Thymus (tissue), 11 donors: ENCODE results near the gene LANCL2. TPM values are rescaled to one million over a fixed set of nuclear protein-coding genes. Genes with fewer than 3 reads are reported as not detected.
A peak's percentile ranks its signal among the peaks of the same experiment; 100 is the strongest.
"Not testable (repeated sequence)": the region's sequence is repeated elsewhere in the genome, so short reads cannot be mapped to it uniquely, and the experiment has no call there.

ENCODE experiments used
- DNase-seq, 9 donors: peaks; one replicate each; pipeline ENCODE4 v3.0.0-alpha.2; 2013; ENCODE audit warnings: low spot score in 9 of 9, low read depth in 6 of 9, missing footprints in 1 of 9
- H3K27ac ChIP-seq, 2 donors: one replicate each; pipeline ENCODE4 v1.5.1; 2013; ENCODE audit warnings: control low read depth in 1 of 2, low read depth in 1 of 2, low read length in 1 of 2, mild to moderate bottlenecking in 1 of 2, moderate library complexity in 1 of 2
- H3K27me3 ChIP-seq, 2 donors: one replicate each; pipeline ENCODE4 v1.5.1; 2013; ENCODE audit warnings: low read length in 1 of 2; ENCODE audit not compliant: control insufficient read depth in 2 of 2, insufficient read depth in 1 of 2
- H3K36me3 ChIP-seq, 2 donors: one replicate each; pipeline ENCODE4 v1.5.1; 2013; ENCODE audit warnings: low read length in 1 of 2, mild to moderate bottlenecking in 1 of 2, moderate library complexity in 1 of 2; ENCODE audit not compliant: control insufficient read depth in 2 of 2, insufficient read depth in 2 of 2
- H3K4me1 ChIP-seq, 2 donors: one replicate each; pipeline ENCODE4 v1.5.1; 2013; ENCODE audit warnings: low read length in 2 of 2; ENCODE audit not compliant: control insufficient read depth in 2 of 2, insufficient read depth in 2 of 2
- H3K4me3 ChIP-seq, 2 donors: one replicate each; pipeline ENCODE4 v1.5.1; 2013; ENCODE audit warnings: low read length in 2 of 2, control low read depth in 1 of 2, mild to moderate bottlenecking in 1 of 2
- H3K9me3 ChIP-seq, 2 donors: one replicate each; pipeline ENCODE4 v1.5.1; 2013; ENCODE audit warnings: low read length in 1 of 2, mild to moderate bottlenecking in 1 of 2; ENCODE audit not compliant: control insufficient read depth in 2 of 2, insufficient read depth in 1 of 2
- WGBS: extraction: QIAGEN DNeasy Blood & Tissue Kit; methylation state at CpG from one replicate; pipeline ENCODE4 v1.1.7; 2013; 5-methylcytosine and 5-hydroxymethylcytosine counted together
- polyA plus RNA-seq: library from polyadenylated mRNA; stranded (reverse); fragments of 200-250 nt; gene quantifications from one replicate; pipeline ENCODE4 v1.2.3, GENCODE V29; 2013
- total RNA-seq: library from RNA; stranded (reverse); fragments of 120-200 nt; gene quantifications from one replicate; pipeline ENCODE4 v1.2.4, GENCODE V29; 2013
- donor health status: healthy.

Gene LANCL2
- total and polyA plus RNA-seq, 2 donors, result 8.3 to 20.0 TPM

DNA sequence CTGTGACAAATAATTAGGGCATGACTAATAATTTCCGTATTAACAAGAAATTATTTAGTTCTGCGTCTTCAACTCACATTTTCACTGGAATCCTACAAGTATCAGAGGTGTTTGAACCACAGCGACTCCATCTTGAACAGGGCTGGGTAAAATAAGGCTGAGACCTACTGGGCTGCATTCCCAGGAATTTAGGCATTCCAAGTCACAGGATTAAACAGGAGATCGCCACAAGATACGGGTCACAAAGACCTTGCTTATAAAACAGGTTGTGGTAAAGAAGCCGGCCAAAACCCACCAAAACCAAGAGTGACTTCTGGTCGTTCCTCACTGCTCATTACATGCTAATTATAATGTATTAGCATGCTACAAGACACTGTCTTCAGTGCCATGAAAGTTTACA is 14.9 kb upstream of the LANCL2 start:
- Histone ChIP-seq H3K27ac (no peak overlapping the region), H3K27me3 (no peaks in the 10 kb centered on the region), H3K4me1 (no peaks in the 10 kb centered on the region), H3K36me3 (no peaks in the 10 kb centered on the region), H3K4me3 (no peak overlapping the region), H3K9me3 (peaks cover 0 to 3% of the 10 kb centered on the region in 2 donors)
- WGBS, result 83% methylated on average over 7 of the region's 7 CpGs
- no peak for DNase-seq

DNA sequence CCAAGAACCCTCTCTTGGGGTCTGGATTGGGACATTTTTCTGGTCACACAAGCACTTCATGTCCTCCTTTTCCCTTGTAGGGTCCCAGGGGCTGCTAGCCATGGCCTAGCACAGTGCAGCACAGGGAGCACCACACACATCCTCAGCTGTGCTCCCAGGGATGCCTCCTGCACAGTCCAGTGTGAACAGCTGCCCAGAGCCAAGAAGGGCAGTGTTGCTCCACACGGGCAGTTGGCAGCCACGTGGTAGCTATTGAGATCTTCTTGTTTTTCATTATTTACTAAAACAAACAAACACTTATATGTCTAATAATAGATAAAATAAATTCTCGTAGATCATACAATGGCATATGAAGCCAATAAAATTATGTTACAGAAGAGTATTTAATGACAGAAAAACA is 13.9 kb upstream of the LANCL2 start:
- Histone ChIP-seq H3K27ac (no peak overlapping the region), H3K4me1 (no peaks in the 10 kb centered on the region), H3K9me3 (no peaks in the 10 kb centered on the region), H3K27me3 (no peaks in the 10 kb centered on the region), H3K4me3 (no peak overlapping the region), H3K36me3 (no peaks in the 10 kb centered on the region)
- WGBS, result 81% methylated on average over 3 of the region's 3 CpGs
- no peak for DNase-seq

DNA sequence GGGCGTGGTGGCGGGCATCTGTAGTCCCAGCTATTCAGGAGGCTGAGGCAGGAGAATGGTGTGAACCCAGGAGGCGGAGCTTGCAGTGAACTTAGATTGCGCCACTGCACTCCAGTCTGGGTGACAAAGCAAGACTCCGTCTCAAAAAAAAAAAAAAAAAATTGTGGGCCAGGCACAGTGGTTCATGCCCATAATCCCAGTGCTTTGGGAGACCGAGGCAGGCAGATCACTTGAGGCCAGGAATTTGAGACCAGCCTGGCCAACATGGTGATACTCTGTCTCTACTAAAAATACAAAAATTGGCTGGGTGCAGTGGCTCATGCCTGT is 12.2 kb upstream of the LANCL2 start:
- not testable (repeated sequence) for DNase-seq, H3K36me3 ChIP-seq, H3K4me3 ChIP-seq, H3K9me3 ChIP-seq, H3K27me3 ChIP-seq, H3K4me1 ChIP-seq, H3K27ac ChIP-seq
- WGBS, result over 99% methylated on average over 6 of the region's 6 CpGs

DNA sequence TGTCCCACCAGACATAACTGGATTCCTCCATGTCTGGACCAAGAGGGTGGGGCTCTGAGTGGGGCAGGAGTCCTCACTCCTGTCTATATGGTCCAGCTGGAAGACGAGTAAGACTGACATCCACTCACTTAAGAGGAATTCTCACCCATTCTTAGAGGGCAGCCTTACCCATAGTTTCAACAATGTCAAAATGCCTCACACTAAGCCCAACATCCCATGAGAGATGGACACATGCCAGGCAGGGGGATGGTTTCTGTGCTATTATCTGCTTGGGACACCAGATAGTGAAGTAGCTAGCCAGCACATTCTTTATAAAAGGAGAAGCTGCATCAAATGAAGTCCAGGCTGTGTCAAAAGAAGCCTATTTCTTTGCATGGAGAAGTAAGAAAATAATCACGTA is 4.7 kb upstream of the LANCL2 start:
- no peaks in the 10 kb centered on the region for H3K36me3 ChIP-seq
- no peak overlapping the region for H3K4me3 ChIP-seq
- H3K9me3 ChIP-seq, result no peaks in the 10 kb centered on the region
- 95% methylated on average over 2 of the region's 2 CpGs for WGBS
- H3K27ac ChIP-seq, result no peak overlapping the region
- no peaks in the 10 kb centered on the region for H3K27me3 ChIP-seq
- no peak for DNase-seq
- H3K4me1 ChIP-seq, result peaks cover 0 to 6% of the 10 kb centered on the region in 2 donors

DNA sequence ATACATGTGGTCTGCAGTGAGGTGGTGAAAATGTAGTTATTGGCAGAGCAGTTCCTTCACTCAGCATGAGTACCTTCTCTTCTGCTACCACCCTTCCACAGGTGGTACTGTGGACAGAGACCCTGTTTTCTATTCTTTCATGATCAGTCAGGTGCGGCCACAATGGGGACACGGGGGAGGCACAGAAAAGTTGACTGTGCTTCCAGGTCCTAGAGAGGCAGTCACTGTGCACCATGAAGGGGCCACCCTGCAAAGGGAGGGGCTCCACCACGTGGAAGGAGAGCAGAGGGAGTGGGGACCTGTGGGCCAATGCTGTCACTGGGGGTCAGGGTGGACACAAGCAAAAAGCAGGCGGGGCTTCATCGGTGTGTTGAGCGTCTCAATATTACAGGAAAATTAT is 3.6 kb upstream of the LANCL2 start:
- no peaks in the 10 kb centered on the region for H3K27me3 ChIP-seq
- peaks cover 0 to 6% of the 10 kb centered on the region in 2 donors for H3K4me1 ChIP-seq
- 82% methylated on average over 6 of the region's 6 CpGs for WGBS
- H3K4me3 ChIP-seq, result no peak overlapping the region
- no peak overlapping the region for H3K27ac ChIP-seq
- DNase-seq, result no peak
- no peaks in the 10 kb centered on the region for H3K9me3 ChIP-seq
- H3K36me3 ChIP-seq, result no peaks in the 10 kb centered on the region

DNA sequence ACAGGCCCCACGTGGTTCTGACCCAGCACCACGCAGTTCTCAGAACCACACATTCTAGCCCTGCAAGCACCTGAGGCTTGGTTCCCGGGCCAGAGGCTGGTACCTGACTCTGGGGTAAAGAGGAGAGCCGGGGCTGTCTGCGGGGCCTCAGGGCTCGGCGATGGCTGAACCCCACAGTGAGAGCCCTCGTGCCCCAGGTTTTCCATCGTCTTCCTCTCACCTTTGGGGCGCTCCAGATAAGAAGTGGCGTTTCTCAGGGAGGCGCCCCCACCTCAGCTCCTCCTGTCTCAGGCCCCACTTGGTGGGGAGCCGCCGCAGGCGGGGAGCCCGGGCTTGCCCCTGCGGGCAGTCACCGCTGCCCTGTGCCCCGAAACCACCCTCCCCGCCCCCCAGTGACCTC is 2.2 kb upstream of the LANCL2 start:
- no peaks in the 10 kb centered on the region for H3K9me3 ChIP-seq
- no peak overlapping the region for H3K27ac ChIP-seq
- no peak for DNase-seq
- H3K36me3 ChIP-seq, result no peaks in the 10 kb centered on the region
- peaks cover 8 to 16% of the 10 kb centered on the region in 2 donors for H3K4me1 ChIP-seq
- H3K4me3 ChIP-seq, result no peak overlapping the region
- H3K27me3 ChIP-seq, result no peaks in the 10 kb centered on the region
- 97% methylated on average over 20 of the region's 20 CpGs for WGBS

DNA sequence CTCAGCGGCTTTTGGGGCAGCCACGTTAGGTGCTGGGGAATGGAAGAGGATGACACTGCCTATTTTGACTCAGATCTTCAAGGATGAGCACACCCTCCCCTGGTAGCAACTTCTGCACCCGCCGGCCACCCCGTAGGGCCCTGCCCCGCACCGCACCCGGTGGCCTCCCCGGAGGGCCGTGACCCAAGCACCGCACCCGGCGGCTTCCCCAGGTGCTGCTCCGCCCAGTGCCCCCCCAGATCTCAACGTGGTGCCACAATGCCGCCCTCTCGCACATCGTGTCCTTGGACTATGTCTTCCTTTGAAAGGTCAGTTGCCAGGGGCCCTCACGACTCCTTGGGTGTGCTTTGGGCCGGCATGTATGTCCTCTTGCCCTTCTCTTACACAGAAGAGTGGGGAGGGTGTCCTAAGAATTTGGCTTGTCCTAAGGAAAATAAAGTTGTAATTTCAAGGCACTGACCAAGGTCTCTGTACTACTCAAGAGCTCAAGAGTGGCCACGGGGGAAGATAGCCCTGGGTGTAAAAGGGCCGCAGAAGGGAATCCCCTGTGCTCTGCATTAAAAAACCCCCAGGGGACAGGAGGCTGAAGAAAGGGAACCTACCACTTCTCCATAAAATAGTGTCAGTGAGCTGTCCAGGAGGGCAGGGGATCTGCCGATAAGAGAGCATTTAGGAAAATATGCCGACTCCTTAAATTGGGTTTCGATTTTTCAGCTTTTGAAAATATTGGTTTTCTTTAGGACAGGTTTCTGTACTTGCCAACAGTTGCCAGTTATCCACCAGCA is 1.6 kb upstream of the LANCL2 start:
- no peaks in the 10 kb centered on the region for H3K36me3 ChIP-seq
- H3K4me1 ChIP-seq, result peaks cover 8 to 16% of the 10 kb centered on the region in 2 donors
- H3K27me3 ChIP-seq, result no peaks in the 10 kb centered on the region
- no peak overlapping the region for H3K4me3 ChIP-seq
- H3K27ac ChIP-seq, result no peak overlapping the region
- WGBS, result 94% methylated on average over 25 of the region's 25 CpGs
- DNase-seq, result no peak
- H3K9me3 ChIP-seq, result no peaks in the 10 kb centered on the region

DNA sequence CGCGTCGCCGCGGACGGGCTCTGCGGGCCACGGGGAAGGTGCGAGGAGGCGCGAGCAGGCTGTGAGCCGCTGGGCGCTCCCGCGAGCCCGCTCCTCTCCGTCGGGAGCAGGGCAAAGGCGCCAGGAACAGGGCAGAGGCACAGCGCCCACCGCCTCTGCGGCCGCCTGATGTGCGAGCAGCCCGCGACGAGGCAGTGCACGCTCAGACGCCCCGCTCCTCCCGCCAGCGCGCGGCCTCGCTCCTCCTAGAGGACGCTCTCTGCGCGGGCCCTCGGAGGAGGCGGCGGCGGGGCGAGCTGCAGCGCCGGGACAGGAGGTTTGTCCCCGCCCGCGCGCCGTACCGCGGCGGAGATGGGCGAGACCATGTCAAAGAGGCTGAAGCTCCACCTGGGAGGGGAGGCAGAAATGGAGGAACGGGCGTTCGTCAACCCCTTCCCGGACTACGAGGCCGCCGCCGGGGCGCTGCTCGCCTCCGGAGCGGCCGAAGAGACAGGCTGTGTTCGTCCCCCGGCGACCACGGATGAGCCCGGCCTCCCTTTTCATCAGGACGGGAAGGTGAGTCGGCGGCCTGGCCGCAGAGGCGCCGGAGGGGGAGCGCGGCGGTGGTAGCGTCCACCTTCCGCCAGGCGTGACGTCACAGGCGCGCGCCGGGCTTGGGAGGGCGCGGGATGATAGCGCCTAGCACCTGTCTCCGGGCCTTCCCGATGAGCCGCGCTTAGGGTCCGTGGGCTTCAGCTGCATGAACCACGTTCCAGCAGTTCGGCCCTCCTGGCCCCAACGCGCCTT is 731 bp downstream of the LANCL2 start:
- H3K27me3 ChIP-seq, result no peaks in the 10 kb centered on the region
- peak; percentile 92 to 99 (median 97) for DNase-seq
- WGBS, result under 1% methylated on average over 101 of the region's 101 CpGs

DNA sequence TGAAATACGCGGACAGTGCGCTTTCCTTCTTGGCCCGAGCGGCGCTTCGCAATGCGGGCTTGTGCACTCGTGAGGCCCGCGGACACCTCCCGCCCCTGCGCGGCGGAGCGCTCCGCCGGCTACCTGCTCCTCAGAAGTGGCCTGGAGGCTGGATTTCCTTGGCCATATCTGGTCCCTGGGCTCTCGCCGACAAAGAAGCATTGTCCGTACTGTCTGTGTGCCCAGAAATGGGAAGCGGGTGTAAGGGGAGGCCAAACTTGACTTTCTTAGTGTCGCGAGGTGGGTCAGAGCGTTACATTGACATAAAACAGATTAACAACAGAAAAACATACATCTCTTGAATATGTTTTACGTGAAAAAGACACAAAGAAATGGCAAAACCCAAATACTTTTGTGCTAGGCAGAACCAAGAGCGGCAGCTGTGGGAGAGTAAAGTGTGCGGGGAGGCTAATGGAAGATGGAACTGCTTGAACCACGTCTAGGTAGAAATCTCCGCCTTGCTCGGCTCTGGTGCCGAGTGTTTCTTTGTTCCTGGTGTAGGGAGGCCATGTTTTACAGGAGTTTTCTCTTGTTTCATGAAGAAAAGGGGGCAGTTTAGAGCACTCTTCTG is 1.4 kb downstream of the LANCL2 start:
- DNase-seq, result peak in 8 of 9 donors; percentile 13 to 67 (median 33)
- peaks cover 8 to 16% of the 10 kb centered on the region in 2 donors for H3K4me1 ChIP-seq
- no peaks in the 10 kb centered on the region for H3K36me3 ChIP-seq
- no peaks in the 10 kb centered on the region for H3K27me3 ChIP-seq
- H3K9me3 ChIP-seq, result no peaks in the 10 kb centered on the region
- under 1% methylated on average over 32 of the region's 32 CpGs for WGBS
- H3K27ac ChIP-seq, result peak overlapping the region; percentile 95 to 98
- H3K4me3 ChIP-seq, result peak overlapping the region; percentile 88 to 90

More for the DNA sequence above, 731 bp downstream of the LANCL2 start:
- peak overlapping the region; percentile 88 to 90 for H3K4me3 ChIP-seq
- H3K4me1 ChIP-seq, result peaks cover 8 to 16% of the 10 kb centered on the region in 2 donors
- peak overlapping the region; percentile 95 to 98 for H3K27ac ChIP-seq
- no peaks in the 10 kb centered on the region for H3K9me3 ChIP-seq
- H3K36me3 ChIP-seq, result no peaks in the 10 kb centered on the region
